ENCODE results near the gene UBE2N. TPM values are rescaled to one million over a fixed set of nuclear protein-coding genes. Genes with fewer than 3 reads are reported as not detected.
A peak's percentile ranks its signal among the peaks of the same experiment; 100 is the strongest.

The UBE2N gene
- total and polyA plus RNA-seq, 10 of the 15 experiments (the other 5 are each of a cell fraction or from before 2014, with no cell fraction given): 243 to 945 (median 443) TPM

GRCh38 chr12:93379981-93380361, 61.8 kb downstream of the UBE2N start:
- CTCF ChIA-PET: interaction anchor here (0.7 to 7.5 kb wide), 24 partner anchors 10 to 722 kb away, joined by 3 to 93 read pairs (median 6); no protein-coding TSS in a partner anchor
- no peak for TF ChIP-seq PML (IDR thresholded peaks at IDR 0.05; ENCODE audit: low read length)
- 0 out of 2 replicates have a peak, but pooled peaks have one; percentile 6 for TF ChIP-seq SMARCA5 (IDR thresholded peaks at IDR 0.05)
- no peak for TF ChIP-seq BMI1 (IDR thresholded peaks at IDR 0.05; ENCODE audit: borderline replicate concordance)
- RAD21 ChIA-PET (ENCODE audit: unreplicated experiment): interaction anchor here (0.5 to 6.9 kb wide), 36 partner anchors 11 to 723 kb away, joined by 3 to 133 read pairs (median 6); no protein-coding TSS in a partner anchor
- Histone ChIP-seq H3K36me3 (ENCODE audit: control insufficient read depth in 2 of 2, insufficient read depth in 2 of 2, low read length in 1 of 2) (peaks cover 0 to 6% of the 10 kb centered on the region in 2 experiments; a peak in 1 of 4 replicates), H3K79me2 (ENCODE audit: control insufficient read depth, insufficient read depth, low read length) (peaks cover 86% of the 10 kb centered on the region), H3K27ac (ENCODE audit: control insufficient read depth, insufficient read depth) (peak overlapping the region; percentile 98), H4K20me1 (ENCODE audit: control insufficient read depth, insufficient read depth) (peaks cover 8% of the 10 kb centered on the region; the same call in 1 of the 2 replicates), H3K4me2 (ENCODE audit: control insufficient read depth, insufficient read depth) (peak overlapping the region; percentile 58), H2AFZ (ENCODE audit: control insufficient read depth, low read depth, low read length) (no peak overlapping the region), H3K9ac (ENCODE audit: control insufficient read depth, insufficient read depth, low read length) (peak overlapping the region; percentile 98), H3K4me3 (peak overlapping the region; percentile 87), H3K4me1 (ENCODE audit: control insufficient read depth, insufficient read depth, low read length) (peaks cover 15% of the 10 kb centered on the region), H3K9me3 (replicated peaks; ENCODE audit: control insufficient read depth, insufficient read depth, low read length) (no peaks in the 10 kb centered on the region), H3K27me3 (replicated peaks in 1 of 2; ENCODE audit: control insufficient read depth in 2 of 2, insufficient read depth in 2 of 2, low read length in 1 of 2) (no peaks in the 10 kb centered on the region)
- POLR2A ChIA-PET: interaction anchor here (0.8 to 3.8 kb wide), 11 partner anchors 9 to 393 kb away, joined by 3 to 26 read pairs (median 4); no protein-coding TSS in a partner anchor
- no TSS peak for BruUV-seq (replicated peaks)
- in situ Hi-C loops (cut with MboI) (loop anchor here (5.0 kb wide), 1 partner anchor 393 kb away; no protein-coding TSS in a partner anchor), intact Hi-C loops (cut with micrococcal nuclease; ENCODE audit: unreplicated experiment) (loop anchor here (1.0 to 5.0 kb wide), 7 partner anchors 83 to 453 kb away; partner anchors contain the start of gene EEA1)
- SMC1A ChIA-PET (ENCODE audit: uncharacterized antibody, unreplicated experiment): interaction anchor here (0.6 to 10.4 kb wide), 38 partner anchors 10 to 596 kb away, joined by 3 to 209 read pairs (median 8); no protein-coding TSS in a partner anchor
- ATAC-seq: no peak
- DNase-seq (ENCODE audit: low read depth, low spot score): no peak
- FAIRE-seq: no peak

GRCh38 chr12:93379326-93379980, 62.3 kb downstream of the UBE2N start:
- ATAC-seq: no peak

More at GRCh38 chr12:93379326-93379980, 62.3 kb downstream of the UBE2N start:
- FAIRE-seq (no peak), DNase-seq (ENCODE audit: low read depth, low spot score) (no peak)
- Histone ChIP-seq H3K27me3 (replicated peaks in 1 of 2; ENCODE audit: control insufficient read depth in 2 of 2, insufficient read depth in 2 of 2, low read length in 1 of 2) (no peaks in the 10 kb centered on the region), H3K79me2 (ENCODE audit: control insufficient read depth, insufficient read depth, low read length) (peaks cover 81% of the 10 kb centered on the region), H3K4me3 (peak overlapping the region; percentile 87), H3K36me3 (ENCODE audit: control insufficient read depth in 2 of 2, insufficient read depth in 2 of 2, low read length in 1 of 2) (0 out of 4 replicates have a peak, but pooled peaks cover 0 to 6% of the 10 kb centered on the region in 2 experiments), H3K4me2 (ENCODE audit: control insufficient read depth, insufficient read depth) (peak overlapping the region; percentile 58), H3K9ac (ENCODE audit: control insufficient read depth, insufficient read depth, low read length) (peak overlapping the region; percentile 98), H3K27ac (ENCODE audit: control insufficient read depth, insufficient read depth) (peak overlapping the region; percentile 98), H2AFZ (ENCODE audit: control insufficient read depth, low read depth, low read length) (no peak overlapping the region), H3K9me3 (replicated peaks; ENCODE audit: control insufficient read depth, insufficient read depth, low read length) (no peaks in the 10 kb centered on the region), H3K4me1 (ENCODE audit: control insufficient read depth, insufficient read depth, low read length) (peaks cover 15% of the 10 kb centered on the region), H4K20me1 (ENCODE audit: control insufficient read depth, insufficient read depth) (peaks cover 8% of the 10 kb centered on the region; the same call in 1 of the 2 replicates)
- POLR2A ChIA-PET: interaction anchor here (1.2 to 3.8 kb wide), 9 partner anchors 9 to 392 kb away, joined by 3 to 26 read pairs (median 4); no protein-coding TSS in a partner anchor
- CTCF ChIA-PET: interaction anchor here (0.8 to 7.5 kb wide), 9 partner anchors 18 to 723 kb away, joined by 3 to 93 read pairs (median 52); no protein-coding TSS in a partner anchor
- intact Hi-C loops (cut with micrococcal nuclease; ENCODE audit: unreplicated experiment) (loop anchor here (1.0 to 5.0 kb wide), 3 partner anchors 135 to 452 kb away; partner anchors contain the start of gene EEA1), in situ Hi-C loops (cut with MboI) (no loop called here)
- SMC1A ChIA-PET (ENCODE audit: uncharacterized antibody, unreplicated experiment): interaction anchor here (0.8 to 10.4 kb wide), 27 partner anchors 9 to 595 kb away, joined by 3 to 209 read pairs (median 10); no protein-coding TSS in a partner anchor
- RAD21 ChIA-PET (ENCODE audit: unreplicated experiment): interaction anchor here (0.6 to 6.9 kb wide), 14 partner anchors 10 to 433 kb away, joined by 3 to 133 read pairs (median 14); no protein-coding TSS in a partner anchor
- TSS peak; percentile 67 for BruUV-seq (replicated peaks)
- under 1% methylated on average over 8 of the region's 8 CpGs for WGBS (ENCODE audit: insufficient coverage, insufficient replicate concordance, low lambda C conversion rate, missing lambda C conversion rate)
- peak; percentile 12; the same call in 1 of the 2 replicates for TF ChIP-seq RAD21 (IDR thresholded peaks at IDR 0.05; ENCODE audit: insufficient read depth, low read depth, low read length)
- 0 out of 2 replicates have a peak, but pooled peaks have one; percentile 16 for TF ChIP-seq SMARCA5 (IDR thresholded peaks at IDR 0.05)
- no peak for TF ChIP-seq ATF2 (IDR thresholded peaks at IDR 0.05; ENCODE audit: low read length)
